HepG2 (cell line): ENCODE data around the gene SYNE1. TPM values are rescaled to one million over a fixed set of nuclear protein-coding genes. Genes with fewer than 3 reads are reported as not detected.

Source experiments
- BRD4 ChIP-seq: sonication (generic); formaldehyde crosslinking; IDR thresholded peaks from 2 replicates; pipeline ENCODE4 v1.4.0; 2020; ENCODE audit warnings: missing genetic modification reagents
- HOXD1 ChIP-seq: sonication (generic); formaldehyde crosslinking; IDR thresholded peaks from 2 replicates; pipeline ENCODE4 v1.5.0; 2020; ENCODE audit warnings: missing genetic modification reagents
- MTA3 ChIP-seq: sonication (generic); formaldehyde crosslinking; IDR thresholded peaks from 2 replicates; pipeline ENCODE4 v1.4.0; 2020; ENCODE audit warnings: missing genetic modification reagents
- NR0B2 ChIP-seq: sonication (generic); formaldehyde crosslinking; IDR thresholded peaks from 2 replicates; pipeline ENCODE4 v1.4.0; 2020; ENCODE audit warnings: mild to moderate bottlenecking, missing genetic modification reagents
- PLSCR1 ChIP-seq: sonication (generic); formaldehyde crosslinking; IDR thresholded peaks from 2 replicates; pipeline ENCODE4 v1.5.0; 2020; ENCODE audit warnings: missing genetic modification reagents, mild to moderate bottlenecking, borderline replicate concordance
- PREB ChIP-seq: sonication (generic); formaldehyde crosslinking; IDR thresholded peaks from 2 replicates; pipeline ENCODE4 v1.4.0; 2020; ENCODE audit warnings: missing genetic modification reagents
- RAD51 ChIP-seq: fragments of 450-650 bp; IDR thresholded peaks from 2 replicates; pipeline ENCODE4 v1.6.1; 2016; ENCODE audit warnings: borderline replicate concordance
- SALL1 ChIP-seq: sonication (generic); formaldehyde crosslinking; IDR thresholded peaks from 2 replicates; pipeline ENCODE4 v1.8.0; 2022; ENCODE audit warnings: mild to moderate bottlenecking, missing genetic modification reagents
- TEAD3 ChIP-seq: optimal IDR thresholded peaks from 2 replicates; pipeline ENCODE3; 2016; ENCODE audit warnings: borderline replicate concordance
- USF2 ChIP-seq, 2 experiments: sonication (generic) in 1 of 2; formaldehyde crosslinking in 1 of 2; IDR thresholded peaks; 2 replicates each; pipeline versions ENCODE4 v1.5.1 to v1.6.1; 2011 to 2020; ENCODE audit warnings: borderline replicate concordance in 1 of 2, low read depth in 1 of 2, low read length in 1 of 2, mild to moderate bottlenecking in 1 of 2, missing genetic modification reagents in 1 of 2, moderate library complexity in 1 of 2
- WIZ ChIP-seq: sonication (generic); formaldehyde crosslinking; IDR thresholded peaks from 2 replicates; pipeline ENCODE4 v1.5.1; 2020; ENCODE audit warnings: mild to moderate bottlenecking, missing genetic modification reagents
- YEATS4 ChIP-seq: sonication (generic); formaldehyde crosslinking; IDR thresholded peaks from 2 replicates; pipeline ENCODE4 v1.4.0; 2020; ENCODE audit warnings: missing genetic modification reagents, borderline replicate concordance
- ZBTB39 ChIP-seq: sonication (generic); formaldehyde crosslinking; IDR thresholded peaks from 2 replicates; pipeline ENCODE4 v1.5.0; 2020; ENCODE audit warnings: missing genetic modification reagents
- ZFP91 ChIP-seq: sonication (generic); formaldehyde crosslinking; IDR thresholded peaks from 2 replicates; pipeline ENCODE4 v1.9.0; 2022; ENCODE audit warnings: missing genetic modification reagents, mild to moderate bottlenecking, borderline replicate concordance
- ZNF510 ChIP-seq: sonication (generic); formaldehyde crosslinking; IDR thresholded peaks from 2 replicates; pipeline ENCODE4 v1.4.0; 2020; ENCODE audit warnings: low read depth, mild to moderate bottlenecking, missing genetic modification reagents
- ZNF839 ChIP-seq: sonication (generic); formaldehyde crosslinking; IDR thresholded peaks from 2 replicates; pipeline ENCODE4 v1.4.0; 2020; ENCODE audit warnings: missing genetic modification reagents, mild to moderate bottlenecking, borderline replicate concordance
- ZSCAN5A ChIP-seq: sonication (generic); formaldehyde crosslinking; IDR thresholded peaks from 2 replicates; pipeline ENCODE4 v1.8.0; 2022; ENCODE audit warnings: mild to moderate bottlenecking, missing genetic modification reagents, borderline replicate concordance
- polyA plus RNA-seq, 8 experiments: library from polyadenylated mRNA; depleted of rRNA in 3 of 8; stranded (reverse) in 7 of 8; unstranded in 1 of 8; fragments of >200 nt; fragmentation: Illumina TruSeq in 4 of 8; extraction: Trizol in 4 of 8; gene quantifications; 2 replicates each; pipeline versions ENCODE4 v1.2.1 to v1.2.3, GENCODE V29; 2011 to 2016; ENCODE audit warnings: low read depth in 4 of 8, missing spikeins in 1 of 8, mixed read lengths in 1 of 8; ENCODE audit not compliant: insufficient read depth in 1 of 8
- total RNA-seq, 5 experiments: library from RNA; depleted of rRNA; stranded (reverse); fragments of >200 nt; fragmentation: Illumina TruSeq; extraction: Trizol; gene quantifications; 2 replicates each; pipeline ENCODE4 v1.2.3, GENCODE V29; 2016; ENCODE audit warnings: low read depth in 1 of 5

Gene SYNE1
- total and polyA plus RNA-seq, 2 of the 13 experiments (the other 11 are each of a cell fraction or from before 2014, with no cell fraction given): 5.5 to 15.9 TPM

- TF ChIP-seq ZFP91 (peak; percentile 26; the same call in 1 of the 2 replicates), HOXD1 (CRISPR knock-in tag) (no peak), USF2 (IDR thresholded peaks at IDR 0.05; ENCODE audit: low read depth, low read length) (no peak), USF2 (CRISPR knock-in tag; IDR thresholded peaks at IDR 0.05; ENCODE audit: borderline replicate concordance) (no peak), RAD51 (no peak), MTA3 (CRISPR knock-in tag) (no peak), WIZ (no peak), TEAD3 (CRISPR knock-in tag) (no peak), ZNF839 (CRISPR knock-in tag) (no peak), NR0B2 (no peak), ZNF510 (CRISPR knock-in tag) (no peak), PREB (CRISPR knock-in tag) (0 out of 2 replicates have a peak, but pooled peaks have one; percentile 49), SALL1 (CRISPR knock-in tag) (0 out of 2 replicates have a peak, but pooled peaks have one; percentile 29), PLSCR1 (CRISPR knock-in tag) (no peak), ZSCAN5A (no peak), ZBTB39 (CRISPR knock-in tag) (0 out of 2 replicates have a peak, but pooled peaks have one; percentile 21), BRD4 (CRISPR knock-in tag) (peak; percentile 47; the same call in 1 of the 2 replicates), YEATS4 (CRISPR knock-in tag) (peak; percentile 39; the same call in 1 of the 2 replicates)
Measured at GRCh38 chr6:152313542-152314482, 323.4 kb downstream of the SYNE1 start (continued).
